CD4-positive, alpha-beta T cell treated with Interleukin-12 subunit alpha and Interleukin-12 subunit beta, for 1 hour (primary cell): ENCODE results near the gene PMPCA.
"Not testable (repeated sequence)": the region's sequence is repeated elsewhere in the genome, so short reads cannot be mapped to it uniquely, and the experiment has no call there.

ENCODE experiments used
- DNase-seq: peaks from one replicate; pipeline ENCODE4 v3.0.0-alpha.2; 2020

The PMPCA gene

DNA sequence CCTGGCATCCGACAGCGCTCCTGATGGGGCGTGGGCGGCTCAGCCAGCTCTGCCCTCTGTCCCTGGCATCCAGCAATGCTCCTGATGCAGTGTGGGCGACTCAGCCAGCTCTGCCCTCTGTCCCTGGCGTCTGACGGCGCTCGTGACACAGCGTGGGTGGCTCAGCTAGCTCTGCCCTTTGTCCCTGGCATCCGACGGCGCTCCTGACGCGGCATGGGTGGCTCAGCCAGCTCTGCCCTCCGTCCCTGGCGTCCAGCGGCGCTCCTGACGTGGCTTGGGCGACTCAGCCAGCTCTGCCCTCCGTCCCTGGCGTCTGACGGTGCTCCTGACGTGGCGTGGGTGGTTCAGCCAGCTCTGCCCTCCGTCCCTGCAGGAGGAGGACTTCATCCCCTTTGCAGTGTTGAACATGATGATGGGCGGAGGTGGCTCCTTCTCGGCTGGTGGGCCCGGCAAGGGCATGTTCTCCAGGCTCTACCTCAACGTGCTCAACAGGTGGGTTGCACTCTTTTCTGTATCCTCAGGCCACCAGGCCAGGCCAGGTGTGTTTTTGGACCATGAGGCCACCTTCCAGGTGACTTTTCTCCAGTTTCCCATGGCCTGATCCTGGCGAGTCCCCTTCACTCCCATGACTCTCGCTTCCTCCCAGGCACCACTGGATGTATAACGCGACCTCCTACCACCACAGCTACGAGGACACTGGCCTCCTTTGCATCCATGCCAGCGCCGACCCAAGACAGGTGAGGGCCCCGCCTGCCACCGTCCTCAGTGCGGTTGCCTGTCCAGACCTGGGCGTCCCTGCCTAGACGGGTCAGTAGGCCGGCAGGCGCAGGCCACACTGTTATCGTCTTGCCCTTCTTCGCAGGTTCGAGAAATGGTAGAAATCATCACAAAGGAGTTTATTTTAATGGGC, 8.0 kb downstream of the PMPCA start:
- DNase-seq = no peak

GRCh38 chr9:136419092-136419420, 8.6 kb downstream of the PMPCA start:
- DNase-seq = no peak

DNA sequence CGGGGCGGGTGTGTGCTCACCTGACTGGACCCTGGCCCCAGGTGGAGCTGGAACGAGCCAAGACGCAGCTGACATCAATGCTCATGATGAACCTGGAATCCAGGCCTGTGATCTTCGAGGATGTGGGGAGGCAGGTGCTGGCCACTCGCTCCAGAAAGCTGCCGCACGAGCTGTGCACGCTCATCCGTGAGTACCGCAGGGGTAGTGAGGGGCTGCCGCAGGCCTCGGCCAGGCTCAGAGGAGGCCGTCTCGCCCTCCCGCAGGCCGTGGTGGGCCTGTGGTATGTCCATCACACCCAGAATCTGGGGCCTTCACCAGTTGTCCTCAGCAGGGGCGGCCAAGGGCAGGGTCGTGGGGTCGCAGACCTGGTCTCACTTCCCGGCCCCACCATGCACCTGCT, 11.3 kb downstream of the PMPCA start:
- no peak for DNase-seq

DNA sequence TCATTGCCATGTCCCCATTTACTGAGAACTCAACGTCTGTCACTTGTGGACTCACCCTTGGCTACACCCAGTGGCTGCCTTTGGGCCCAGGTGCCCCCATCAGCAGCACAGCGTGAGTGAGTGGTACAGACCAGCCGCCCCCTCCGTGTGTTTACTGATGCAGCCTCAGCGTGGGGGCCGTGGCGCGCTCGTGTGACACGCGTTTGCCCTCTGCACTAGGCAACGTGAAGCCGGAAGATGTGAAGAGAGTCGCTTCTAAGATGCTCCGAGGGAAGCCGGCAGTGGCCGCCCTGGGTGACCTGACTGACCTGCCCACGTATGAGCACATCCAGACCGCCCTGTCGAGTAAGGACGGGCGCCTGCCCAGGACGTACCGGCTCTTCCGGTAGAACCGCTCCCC, 12.4 kb downstream of the PMPCA start:
- no peak for DNase-seq

DNA sequence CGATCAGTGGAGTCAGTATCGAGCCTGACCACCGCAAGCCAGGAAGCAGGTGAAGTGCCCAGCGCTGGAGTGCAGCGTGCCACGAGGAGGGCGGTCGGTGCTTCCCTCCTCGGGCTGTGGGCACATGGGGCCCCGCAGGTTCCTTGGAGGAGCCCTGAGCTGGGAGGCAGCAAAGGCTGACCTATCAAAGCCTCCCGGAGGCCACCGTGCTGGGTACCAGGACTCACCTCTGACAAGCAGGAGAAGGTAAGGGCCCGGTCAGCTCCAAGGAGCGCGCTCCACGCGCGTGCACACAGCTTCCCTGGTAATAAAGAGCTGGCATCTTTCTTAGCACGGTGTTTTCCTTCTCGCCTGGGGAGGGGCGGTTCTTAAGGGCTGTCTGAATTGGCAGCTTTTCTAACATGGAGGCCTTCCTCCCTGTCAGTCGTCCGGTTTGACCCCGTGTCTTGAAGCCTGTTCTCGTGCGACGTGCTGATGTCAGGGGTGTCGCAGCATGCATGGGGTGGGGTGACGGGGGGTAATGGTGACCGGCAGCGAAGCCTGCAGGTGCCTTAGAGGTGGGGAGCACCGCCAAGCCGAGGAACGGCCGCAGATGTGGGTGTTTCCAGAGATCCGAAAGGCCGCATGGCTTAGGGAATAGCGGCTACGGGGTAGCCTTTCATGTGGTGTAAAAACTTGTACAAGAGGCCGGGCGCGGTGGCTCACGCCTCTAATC, 13.1 kb downstream of the PMPCA start:
- DNase-seq = no peak

- DNase-seq = no peak
These were observed 14.4 kb downstream of the PMPCA start for GRCh38 chr9:136424750-136425362.

DNA sequence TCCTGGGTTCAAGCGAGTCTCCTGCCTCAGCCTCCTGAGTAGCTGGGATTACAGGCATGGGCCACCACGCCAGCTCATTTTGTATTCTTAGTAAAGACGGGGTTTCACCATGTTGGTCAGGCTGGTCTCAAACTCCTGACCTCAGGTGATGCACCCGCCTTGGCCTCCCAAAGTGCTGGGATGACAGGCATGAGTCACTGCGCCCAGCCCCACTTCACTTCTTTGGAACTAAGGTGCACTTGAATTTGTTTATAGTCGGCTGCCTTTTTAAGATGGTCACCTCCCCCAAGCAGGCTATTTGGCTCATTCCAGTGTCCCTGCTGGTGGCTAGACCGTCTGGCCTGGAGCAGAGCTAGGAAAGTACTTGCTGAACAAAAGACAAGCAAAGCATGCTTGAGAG, 14.9 kb downstream of the PMPCA start:
- DNase-seq = not testable (repeated sequence)

- DNase-seq = no peak
These were observed 16.3 kb downstream of the PMPCA start for GRCh38 chr9:136426787-136427186.

GRCh38 chr9:136429075-136429628, 18.7 kb downstream of the PMPCA start:
- no peak for DNase-seq

DNA sequence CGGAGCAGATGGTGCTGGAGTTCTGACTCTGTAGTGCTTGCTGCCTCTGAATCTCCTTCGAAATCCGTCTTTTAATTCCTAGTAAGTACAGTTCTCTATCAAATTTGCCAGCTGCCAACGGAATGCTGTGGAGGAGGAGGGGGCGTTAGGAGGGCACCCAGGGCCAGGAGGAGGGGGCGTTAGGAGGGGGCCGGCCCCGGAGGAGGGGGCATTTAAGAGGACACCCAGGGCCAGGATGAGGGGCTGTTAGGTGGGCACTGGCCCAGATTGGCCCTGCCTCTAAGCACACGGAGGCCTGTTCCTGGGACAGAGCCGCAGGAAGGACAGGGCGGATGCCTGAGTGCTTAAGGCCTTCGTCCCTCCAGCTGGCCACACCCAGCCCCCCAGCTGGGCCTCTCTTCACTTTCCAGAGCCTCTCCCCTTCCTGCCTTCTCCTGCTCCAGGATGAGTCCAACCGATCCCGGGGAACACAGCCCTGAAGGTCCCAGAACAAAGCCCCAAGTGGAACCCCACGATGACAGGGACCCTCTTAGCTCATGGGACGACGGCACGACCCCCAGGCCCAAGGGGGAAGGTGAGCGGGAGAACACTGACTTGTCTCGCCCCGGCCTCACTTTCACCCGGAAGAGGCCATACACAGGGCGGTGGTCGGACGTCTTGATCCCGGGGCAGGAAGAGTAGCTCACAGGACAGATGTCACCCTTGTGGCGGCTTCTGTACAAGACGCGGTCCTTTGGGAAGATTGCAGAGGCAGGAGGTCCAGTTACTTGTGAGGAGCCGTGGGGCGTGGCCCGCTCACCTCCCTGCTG, 19.4 kb downstream of the PMPCA start:
- DNase-seq = no peak

DNA sequence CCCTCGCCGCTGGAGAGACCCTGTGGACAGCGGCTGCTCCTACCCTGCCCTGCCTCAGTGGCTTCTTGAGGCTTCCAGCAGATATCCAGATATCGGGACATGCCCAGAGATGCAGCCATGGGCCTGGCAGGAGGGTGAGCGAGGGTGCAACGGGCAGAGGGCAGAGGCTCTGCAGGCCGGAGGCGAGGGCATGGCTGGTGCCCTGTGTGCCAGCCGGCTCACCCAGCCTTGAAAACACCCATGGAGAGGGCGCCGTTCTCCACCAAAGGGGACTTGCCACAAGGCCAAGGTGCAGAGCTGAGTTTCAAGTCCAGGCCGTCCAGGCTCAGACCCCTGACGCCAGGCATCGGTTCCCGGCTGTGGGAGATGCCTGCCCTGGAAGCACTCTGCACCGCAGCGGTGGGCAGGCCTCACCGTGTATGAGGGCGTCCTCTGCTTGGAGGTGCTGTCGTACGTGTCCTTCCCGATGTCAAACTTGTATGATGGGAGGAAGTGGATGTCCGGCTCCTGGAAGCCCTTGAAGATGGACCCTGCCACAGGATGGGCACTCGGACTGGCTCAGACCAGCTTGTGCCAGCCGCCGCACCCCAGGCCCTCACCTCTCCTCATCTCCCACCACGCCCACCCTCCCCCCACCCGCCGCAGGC, 20.3 kb downstream of the PMPCA start:
- no peak for DNase-seq

GRCh38 chr9:136431782-136432350, 21.4 kb downstream of the PMPCA start:
- DNase-seq = no peak

- no peak for DNase-seq
These were observed 22.1 kb downstream of the PMPCA start for GRCh38 chr9:136432591-136432990.

DNA sequence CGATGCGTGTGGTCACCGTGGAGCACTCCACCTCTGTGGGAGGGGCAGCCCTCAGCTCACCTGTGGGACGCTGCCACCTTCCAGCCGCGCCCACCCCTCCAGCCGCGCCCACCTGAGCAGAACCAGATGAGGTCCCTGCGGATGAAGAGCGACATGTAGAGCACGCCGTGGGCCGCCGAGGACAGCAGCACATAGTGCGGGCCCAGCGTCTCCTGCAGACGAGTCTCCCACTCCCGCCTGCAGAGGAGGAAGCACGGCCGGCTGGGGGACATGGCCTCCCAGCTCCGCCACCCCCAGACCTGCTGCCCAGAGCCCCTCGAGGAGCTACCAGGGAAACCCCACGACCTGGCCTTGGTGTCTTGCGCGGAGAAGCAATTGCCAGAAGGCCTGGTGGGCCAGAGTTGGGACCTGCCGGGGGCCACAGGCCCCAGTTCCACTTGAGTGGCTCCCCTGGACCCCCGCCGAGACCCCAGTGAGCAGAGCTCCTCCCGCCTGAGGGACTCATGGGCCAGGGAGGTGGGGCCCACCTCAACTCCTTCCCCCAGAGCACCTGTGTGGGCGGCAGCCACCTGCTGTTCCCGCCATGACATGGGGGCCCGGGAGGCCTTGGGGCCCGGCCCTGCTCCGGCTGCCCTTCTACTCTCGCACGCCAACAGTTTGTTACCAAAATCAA, 22.7 kb downstream of the PMPCA start:
- DNase-seq = no peak

GRCh38 chr9:136433849-136434579, 23.6 kb downstream of the PMPCA start:
- no peak for DNase-seq

- DNase-seq = no peak
These were observed 24.2 kb downstream of the PMPCA start for GRCh38 chr9:136434580-136435169.

GRCh38 chr9:136436055-136436634, 25.7 kb downstream of the PMPCA start:
- no peak for DNase-seq

DNA sequence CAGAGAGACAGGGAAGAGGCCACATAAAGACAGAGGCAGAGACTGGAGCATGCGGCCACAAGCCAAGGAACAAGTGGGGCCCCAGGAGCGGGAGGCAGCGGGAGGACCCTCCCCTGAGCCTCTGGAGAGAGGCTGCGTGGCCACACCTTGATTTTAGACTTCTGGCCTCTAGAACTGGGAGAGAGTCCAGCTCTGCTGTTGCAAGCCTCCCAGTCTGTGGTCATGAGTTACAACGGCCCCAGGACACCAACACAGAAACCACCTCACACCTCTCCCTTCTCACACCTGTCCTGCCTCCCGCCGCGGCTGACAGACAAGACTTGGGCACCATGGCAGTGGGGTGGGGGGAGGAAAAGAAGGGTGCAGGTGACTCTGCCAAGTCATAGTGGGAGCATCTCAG, 27.0 kb downstream of the PMPCA start:
- DNase-seq = no peak

DNA sequence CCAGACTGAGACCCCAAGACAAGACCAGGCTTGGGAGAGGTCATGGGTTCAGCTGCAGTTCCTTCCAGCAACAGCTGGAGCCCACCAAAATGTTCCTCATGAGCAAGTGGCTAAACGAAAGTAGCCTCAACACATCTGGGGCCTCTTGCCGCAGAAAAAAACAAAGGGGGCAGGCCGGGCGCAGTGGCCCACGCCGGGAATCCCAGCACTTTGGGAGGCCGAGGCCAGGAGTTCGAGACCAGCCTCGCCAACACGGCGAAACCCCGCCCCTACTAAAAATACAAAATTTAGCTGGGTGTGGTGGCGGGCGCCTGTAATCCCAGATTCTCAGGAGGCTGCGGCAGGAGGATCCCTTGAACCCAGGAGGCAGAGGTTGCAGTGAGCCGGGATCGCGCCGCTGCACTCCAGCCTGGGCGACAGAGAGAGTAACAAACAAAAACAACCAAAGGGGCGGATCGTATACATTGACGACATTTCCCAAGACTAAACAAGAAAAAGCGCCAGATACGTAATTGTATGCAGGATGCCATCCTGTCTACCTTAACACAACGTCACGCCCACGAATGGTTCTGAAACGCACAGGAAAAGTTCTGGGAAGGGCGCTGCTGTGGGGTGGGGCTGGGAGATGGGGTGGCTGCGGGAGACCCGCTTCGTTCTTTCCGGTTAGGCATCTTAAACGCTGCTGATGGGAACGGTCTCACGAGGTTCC, 27.5 kb downstream of the PMPCA start:
- peak; percentile 18 for DNase-seq
